Measurements from ENCODE around the gene IFNA21. TPM values are rescaled to one million over a fixed set of nuclear protein-coding genes. Genes with fewer than 3 reads are reported as not detected.

IFNA21 gene
- total RNA-seq, 2 donors from 2014 or later, result not detected

GRCh38 chr9:21154018-21154608 lies 12.3 kb downstream of the IFNA21 start:
- no peaks in the 10 kb centered on the region for H3K36me3 Mint-ChIP-seq (ENCODE audit: low read depth)
- no peaks in the 10 kb centered on the region for H3K27me3 Mint-ChIP-seq (ENCODE audit: insufficient read depth)
- H3K4me3 Mint-ChIP-seq, result no peak overlapping the region
- H3K27ac Mint-ChIP-seq, result no peak overlapping the region
- H3K36me3 ChIP-seq (ENCODE audit: control insufficient read depth, insufficient read depth, low read length), result no peaks in the 10 kb centered on the region
- peaks cover 2% of the 10 kb centered on the region for H3K4me1 Mint-ChIP-seq
- H3K9me3 ChIP-seq (ENCODE audit: control insufficient read depth, low read length), result no peaks in the 10 kb centered on the region
- no peak overlapping the region for H3K9ac ChIP-seq (ENCODE audit: extremely low read depth, low read length, poor library complexity, severe bottlenecking)
- peaks cover under 1% of the 10 kb centered on the region for H3K9me3 Mint-ChIP-seq
- H3K4me3 ChIP-seq (ENCODE audit: low read length), result no peak overlapping the region
- peak; percentile 62 for TF ChIP-seq CTCF (conservative IDR thresholded peaks at IDR 0.05)
- 0 to 11% methylated on average over 2 to 3 of the region's 3 CpGs for WGBS, 2 experiments (ENCODE audit: insufficient coverage in 1 of 2, insufficient read length in 1 of 2)
- H3K27ac ChIP-seq (ENCODE audit: low read depth, low read length), result no peak overlapping the region
- no peaks in the 10 kb centered on the region for H3K27me3 ChIP-seq (ENCODE audit: control insufficient read depth, insufficient read depth, low read length, poor library complexity, severe bottlenecking)
- H3K4me1 ChIP-seq (ENCODE audit: control insufficient read depth, insufficient read depth, low read length), result no peaks in the 10 kb centered on the region
- DNase-seq, result peak; percentile 65

- Histone ChIP-seq H3K9ac (ENCODE audit: extremely low read depth, low read length, poor library complexity, severe bottlenecking) (no peak overlapping the region), H3K27me3 (ENCODE audit: control insufficient read depth, insufficient read depth, low read length, poor library complexity, severe bottlenecking) (no peaks in the 10 kb centered on the region), H3K4me1 (ENCODE audit: control insufficient read depth, insufficient read depth, low read length) (no peaks in the 10 kb centered on the region), H3K36me3 (ENCODE audit: control insufficient read depth, insufficient read depth, low read length) (no peaks in the 10 kb centered on the region), H3K27ac (ENCODE audit: low read depth, low read length) (no peak overlapping the region), H3K4me3 (ENCODE audit: low read length) (no peak overlapping the region), H3K9me3 (ENCODE audit: control insufficient read depth, low read length) (no peaks in the 10 kb centered on the region)
- Mint-ChIP-seq H3K27ac (no peak overlapping the region), H3K4me3 (no peak overlapping the region), H3K36me3 (ENCODE audit: low read depth) (no peaks in the 10 kb centered on the region), H3K9me3 (peaks cover 4% of the 10 kb centered on the region), H3K27me3 (ENCODE audit: insufficient read depth) (peaks cover 2% of the 10 kb centered on the region), H3K4me1 (peaks cover 2% of the 10 kb centered on the region)
- no peak for TF ChIP-seq CTCF (conservative IDR thresholded peaks at IDR 0.05)
- WGBS, 2 experiments (ENCODE audit: insufficient coverage in 1 of 2, insufficient read length in 1 of 2), result 0 to 46% methylated on average over 1 to 3 of the region's 3 CpGs
- peak; percentile 67 for DNase-seq
These were observed 13.0 kb downstream of the IFNA21 start for GRCh38 chr9:21153336-21154017.

- Histone ChIP-seq H3K9me3 (ENCODE audit: control insufficient read depth, low read length) (no peaks in the 10 kb centered on the region), H3K27ac (ENCODE audit: low read depth, low read length) (no peak overlapping the region), H3K27me3 (ENCODE audit: control insufficient read depth, insufficient read depth, low read length, poor library complexity, severe bottlenecking) (no peaks in the 10 kb centered on the region), H3K36me3 (ENCODE audit: control insufficient read depth, insufficient read depth, low read length) (no peaks in the 10 kb centered on the region), H3K9ac (ENCODE audit: extremely low read depth, low read length, poor library complexity, severe bottlenecking) (no peak overlapping the region), H3K4me1 (ENCODE audit: control insufficient read depth, insufficient read depth, low read length) (no peaks in the 10 kb centered on the region), H3K4me3 (ENCODE audit: low read length) (no peak overlapping the region)
- H3K27ac Mint-ChIP-seq, result no peak overlapping the region
- H3K4me3 Mint-ChIP-seq, result no peak overlapping the region
- DNase-seq, result no peak
- no peaks in the 10 kb centered on the region for H3K36me3 Mint-ChIP-seq (ENCODE audit: low read depth)
- H3K4me1 Mint-ChIP-seq, result no peaks in the 10 kb centered on the region
- H3K9me3 Mint-ChIP-seq, result peaks cover 7% of the 10 kb centered on the region
- peaks cover 2% of the 10 kb centered on the region for H3K27me3 Mint-ChIP-seq (ENCODE audit: insufficient read depth)
- TF ChIP-seq CTCF (conservative IDR thresholded peaks at IDR 0.05), result no peak
- 87 to 100% methylated on average over 1 of the region's 1 CpG for WGBS, 2 experiments (ENCODE audit: insufficient coverage in 1 of 2, insufficient read length in 1 of 2)
These were observed 21.9 kb downstream of the IFNA21 start for GRCh38 chr9:21144603-21145002.
